Left ventricle myocardium inferior (tissue), 1 donor: ENCODE measurements around the gene KIF6. TPM values are rescaled to one million over a fixed set of nuclear protein-coding genes. Genes with fewer than 3 reads are reported as not detected.
A peak's percentile ranks its signal among the peaks of the same experiment; 100 is the strongest.

ENCODE experiments used
- DNase-seq: peaks from one replicate; pipeline ENCODE4 v3.0.0-alpha.2; 2020
- H3K27ac ChIP-seq: fragments of 200-600 bp; replicated peaks from 2 replicates; pipeline ENCODE4 v1.8.0; 2021
- H3K27me3 ChIP-seq: fragments of 200-600 bp; 2 replicates; pipeline ENCODE4 v1.8.0; 2021; ENCODE audit warnings: low read depth
- H3K36me3 ChIP-seq: fragments of 200-600 bp; 2 replicates; pipeline ENCODE4 v1.8.0; 2021
- H3K4me1 ChIP-seq: fragments of 200-600 bp; 2 replicates; pipeline ENCODE4 v1.8.0; 2021
- H3K4me3 ChIP-seq: fragments of 200-600 bp; 2 replicates; pipeline ENCODE4 v1.8.0; 2021; ENCODE audit warnings: mild to moderate bottlenecking, moderate library complexity
- H3K9me3 ChIP-seq: fragments of 200-600 bp; replicated peaks from 2 replicates; pipeline ENCODE4 v1.8.0; 2021
- CTCF ChIP-seq: fragments of 200-600 bp; IDR thresholded peaks from 2 replicates; pipeline ENCODE4 v1.8.0; 2021; ENCODE audit warnings: antibody characterized with exemption, mild to moderate bottlenecking, borderline replicate concordance
- intact Hi-C: fragments of 100-400 bp; cut with micrococcal nuclease; formaldehyde crosslinking; loops from one replicate; pipeline ENCODE4 v1.11.0; 2022
- total RNA-seq: library from RNA; stranded (reverse); fragmentation: NEBNext Ultra II Directional; extraction: Animal tissue kit (Norgen Biotek cat#: 25700); gene quantifications from one replicate; pipeline ENCODE4 v1.2.1, GENCODE V29; 2021
- donor health status: DM: no; HTN: yes; CAD: no; lungs with severe emphysema.

Gene KIF6
- total RNA-seq, 1 donor from 2014 or later, result 0.69 TPM

DNA sequence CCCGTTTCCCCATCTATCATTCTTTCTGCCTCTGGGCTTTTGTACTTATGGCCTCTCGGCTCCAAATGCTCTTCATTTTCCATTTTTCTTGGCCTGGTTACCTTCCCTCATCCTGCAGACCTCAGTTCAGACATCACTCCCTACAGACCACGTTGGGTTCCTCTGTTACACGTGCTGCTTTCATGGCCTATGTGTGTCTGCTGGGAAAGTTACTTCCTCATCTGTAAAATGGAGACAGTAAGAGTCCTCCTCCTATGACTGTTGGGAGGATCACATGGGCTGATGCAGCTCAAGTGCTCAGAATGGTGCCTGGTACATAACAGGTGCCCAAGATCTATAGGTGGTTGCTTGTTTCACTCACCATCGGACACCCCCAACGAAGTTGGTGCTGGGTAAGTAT is 424.5 kb downstream of the KIF6 start:
- Histone ChIP-seq H3K4me3 (no peak overlapping the region), H3K9me3 (peaks cover 5% of the 10 kb centered on the region), H3K4me1 (peaks cover 19% of the 10 kb centered on the region), H3K36me3 (no peaks in the 10 kb centered on the region), H3K27me3 (peaks cover 52% of the 10 kb centered on the region), H3K27ac (no peak overlapping the region)
- intact Hi-C loops, result loop anchor here (5.0 to 10.0 kb wide), 3 partner anchors 133 to 426 kb away; no protein-coding TSS in a partner anchor
- no peak for TF ChIP-seq CTCF
- no peak for DNase-seq

DNA sequence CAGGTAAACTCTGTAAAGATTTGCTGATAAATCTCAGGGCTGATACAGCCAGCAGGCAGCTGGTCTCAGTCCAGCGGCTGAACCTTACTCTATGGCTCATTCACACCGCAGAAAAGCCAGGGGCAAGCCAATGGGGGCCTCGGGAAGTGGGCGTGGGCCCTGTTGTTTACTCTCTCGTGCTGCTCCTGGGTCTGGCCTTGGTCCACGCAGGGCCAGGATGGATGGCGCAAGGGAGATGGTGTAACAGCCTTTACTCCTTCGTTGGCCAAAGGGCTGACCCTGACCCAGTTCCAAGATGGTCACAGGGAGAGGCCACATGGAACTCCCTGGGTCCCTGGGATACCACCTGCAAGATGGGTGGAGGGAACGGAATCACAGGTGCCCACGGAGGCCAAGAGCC is 427.1 kb downstream of the KIF6 start:
- no peaks in the 10 kb centered on the region for H3K9me3 ChIP-seq
- H3K27ac ChIP-seq, result no peak overlapping the region
- DNase-seq, result no peak
- H3K27me3 ChIP-seq, result peaks cover 76% of the 10 kb centered on the region
- no peak overlapping the region for H3K4me3 ChIP-seq
- H3K36me3 ChIP-seq, result no peaks in the 10 kb centered on the region
- no peak for TF ChIP-seq CTCF
- H3K4me1 ChIP-seq, result peaks cover 18% of the 10 kb centered on the region
- intact Hi-C loops, result no loop called here

GRCh38 chr6:39296745-39297640 is 428.2 kb downstream of the KIF6 start:
- H3K36me3 ChIP-seq, result no peaks in the 10 kb centered on the region
- no peak for TF ChIP-seq CTCF
- peak; percentile 57 for DNase-seq
- peaks cover 16% of the 10 kb centered on the region for H3K4me1 ChIP-seq
- H3K4me3 ChIP-seq, result no peak overlapping the region
- peaks cover 86% of the 10 kb centered on the region for H3K27me3 ChIP-seq
- peak overlapping the region; percentile 19 for H3K27ac ChIP-seq
- intact Hi-C loops, result no loop called here
- H3K9me3 ChIP-seq, result no peaks in the 10 kb centered on the region

GRCh38 chr6:39295611-39296011 is 429.6 kb downstream of the KIF6 start:
- Histone ChIP-seq H3K4me1 (peaks cover 16% of the 10 kb centered on the region), H3K27me3 (peaks cover 72% of the 10 kb centered on the region), H3K36me3 (no peaks in the 10 kb centered on the region), H3K9me3 (no peaks in the 10 kb centered on the region), H3K4me3 (no peak overlapping the region), H3K27ac (peak overlapping the region; percentile 11)
- no peak for TF ChIP-seq CTCF
- intact Hi-C loops, result no loop called here
- no peak for DNase-seq

DNA sequence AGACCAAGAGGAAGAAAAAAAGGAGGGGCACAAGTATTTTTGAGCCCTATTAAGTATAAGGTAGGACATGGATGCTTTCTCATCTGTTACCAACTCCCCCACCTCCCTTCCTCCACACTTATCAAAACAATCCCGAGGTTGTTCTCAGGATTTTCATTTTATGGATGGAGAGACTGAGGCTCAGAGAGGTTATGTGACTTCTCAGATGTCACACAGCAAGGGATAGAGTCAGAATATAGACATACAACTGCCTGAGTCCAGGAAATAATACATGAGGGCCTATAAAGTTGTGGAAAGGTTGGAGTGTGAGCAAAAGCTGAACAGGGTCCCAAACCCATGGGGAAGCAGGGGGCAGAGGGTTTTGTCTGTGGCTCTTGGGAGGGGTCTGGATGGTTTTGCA is 430.3 kb downstream of the KIF6 start:
- Histone ChIP-seq H3K36me3 (no peaks in the 10 kb centered on the region), H3K4me3 (no peak overlapping the region), H3K27ac (no peak overlapping the region), H3K27me3 (peaks cover 69% of the 10 kb centered on the region), H3K4me1 (peaks cover 16% of the 10 kb centered on the region), H3K9me3 (no peaks in the 10 kb centered on the region)
- DNase-seq, result no peak
- no peak for TF ChIP-seq CTCF
- intact Hi-C loops, result no loop called here
